ENCODE data around the gene CCDC146.
"Not testable (repeated sequence)": the region's sequence is repeated elsewhere in the genome, so short reads cannot be mapped to it uniquely, and the experiment has no call there.

- not testable (repeated sequence) for TF ChIP-seq EZH2 (IDR thresholded peaks at IDR 0.05; ENCODE audit: borderline replicate concordance, low read depth, low read length, poor library complexity, severe bottlenecking)
- TF ChIP-seq, protein P1, sequence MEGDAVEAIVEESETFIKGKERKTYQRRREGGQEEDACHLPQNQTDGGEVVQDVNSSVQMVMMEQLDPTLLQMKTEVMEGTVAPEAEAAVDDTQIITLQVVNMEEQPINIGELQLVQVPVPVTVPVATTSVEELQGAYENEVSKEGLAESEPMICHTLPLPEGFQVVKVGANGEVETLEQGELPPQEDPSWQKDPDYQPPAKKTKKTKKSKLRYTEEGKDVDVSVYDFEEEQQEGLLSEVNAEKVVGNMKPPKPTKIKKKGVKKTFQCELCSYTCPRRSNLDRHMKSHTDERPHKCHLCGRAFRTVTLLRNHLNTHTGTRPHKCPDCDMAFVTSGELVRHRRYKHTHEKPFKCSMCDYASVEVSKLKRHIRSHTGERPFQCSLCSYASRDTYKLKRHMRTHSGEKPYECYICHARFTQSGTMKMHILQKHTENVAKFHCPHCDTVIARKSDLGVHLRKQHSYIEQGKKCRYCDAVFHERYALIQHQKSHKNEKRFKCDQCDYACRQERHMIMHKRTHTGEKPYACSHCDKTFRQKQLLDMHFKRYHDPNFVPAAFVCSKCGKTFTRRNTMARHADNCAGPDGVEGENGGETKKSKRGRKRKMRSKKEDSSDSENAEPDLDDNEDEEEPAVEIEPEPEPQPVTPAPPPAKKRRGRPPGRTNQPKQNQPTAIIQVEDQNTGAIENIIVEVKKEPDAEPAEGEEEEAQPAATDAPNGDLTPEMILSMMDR (conservative IDR thresholded peaks at IDR 0.05; ENCODE audit: low read depth, low read length): not testable (repeated sequence)
Measured at GRCh38 chr7:77128582-77129410, 6.4 kb downstream of the CCDC146 start.

Data from A673 (cell line).